WTC11 (cell line): ENCODE measurements around the gene TREM1.

Experiments used
- CTCF ChIP-seq: fragments of 200-600 bp; IDR thresholded peaks from 2 replicates; pipeline ENCODE4 v1.8.0; 2022; ENCODE audit warnings: antibody characterized with exemption
- E2F5 ChIP-seq: sonication (generic); formaldehyde crosslinking; IDR thresholded peaks from 2 replicates; pipeline ENCODE4 v1.8.1; 2022; ENCODE audit warnings: mild to moderate bottlenecking, moderate library complexity, missing genetic modification reagents
- NFE2L1 ChIP-seq: sonication (generic); formaldehyde crosslinking; IDR thresholded peaks from 2 replicates; pipeline ENCODE4 v1.8.1; 2023; ENCODE audit warnings: missing genetic modification reagents
- NR1H2 ChIP-seq: sonication (generic); formaldehyde crosslinking; IDR thresholded peaks from 2 replicates; pipeline ENCODE4 v1.9.0; 2021; ENCODE audit warnings: mild to moderate bottlenecking, moderate library complexity, missing genetic modification reagents
- NR2C2 ChIP-seq: sonication (generic); formaldehyde crosslinking; IDR thresholded peaks from 2 replicates; pipeline ENCODE4 v1.8.0; 2022; ENCODE audit warnings: mild to moderate bottlenecking, missing genetic modification reagents
- RELA ChIP-seq: sonication (generic); formaldehyde crosslinking; IDR thresholded peaks from 2 replicates; pipeline ENCODE4 v1.8.1; 2022; ENCODE audit warnings: missing genetic modification reagents, mild to moderate bottlenecking, borderline replicate concordance
- SP1 ChIP-seq: sonication (generic); formaldehyde crosslinking; conservative IDR thresholded peaks from 2 replicates; pipeline ENCODE4 v1.8.1; 2022; ENCODE audit warnings: missing genetic modification reagents
- USF1 ChIP-seq: sonication (generic); formaldehyde crosslinking; IDR thresholded peaks from 2 replicates; pipeline ENCODE4 v1.8.0; 2022; ENCODE audit warnings: mild to moderate bottlenecking, missing genetic modification reagents

GRCh38 chr6:41271901-41272395 is 14.5 kb downstream of the TREM1 start:
- TF ChIP-seq CTCF (no peak), NFE2L1 (CRISPR knock-in tag) (no peak), SP1 (CRISPR knock-in tag) (no peak), NR1H2 (CRISPR knock-in tag) (no peak), E2F5 (CRISPR knock-in tag) (no peak), RELA (CRISPR knock-in tag) (no peak), USF1 (CRISPR knock-in tag) (no peak), NR2C2 (CRISPR knock-in tag) (no peak)
